ENCODE measurements around the gene CLEC1A. TPM values are rescaled to one million over a fixed set of nuclear protein-coding genes. Genes with fewer than 3 reads are reported as not detected.

Gene CLEC1A
- total RNA-seq, 1 experiment from 2014 or later: 0.41 TPM

- no peak overlapping the region for H3K4me3 ChIP-seq (ENCODE audit: low read depth in 2 of 2, low read length in 2 of 2)
- ATAC-seq (no peak), DNase-seq (ENCODE audit: low read depth, low spot score) (no peak)
- no peaks in the 10 kb centered on the region for H3K9me3 ChIP-seq (ENCODE audit: control insufficient read depth, insufficient read depth, low read depth, low read length)
- intact Hi-C loops (cut with micrococcal nuclease; ENCODE audit: unreplicated experiment) (no loop called here), in situ Hi-C loops (cut with HindIII; ENCODE audit: low pct_unique_long_range_greater_than_20kb, low sequenced_read_pairs) (no loop called here)
- no TSS peak for BruUV-seq (replicated peaks)
- no peak overlapping the region for H3K27ac ChIP-seq (ENCODE audit: low read length)
- TF ChIP-seq SIN3A (IDR thresholded peaks at IDR 0.05; ENCODE audit: borderline replicate concordance, insufficient read depth, low read depth, low read length) (no peak), TCF7L2 (IDR thresholded peaks at IDR 0.05; ENCODE audit: low read depth, low read length) (no peak), POLR2AphosphoS5 (IDR thresholded peaks at IDR 0.05; ENCODE audit: low read depth, low read length) (no peak), REST (IDR thresholded peaks at IDR 0.05; ENCODE audit: insufficient read depth in 1 of 2, low read depth in 2 of 2, low read length in 1 of 2) (no peak)
- TF ChIP-seq, protein P1, sequence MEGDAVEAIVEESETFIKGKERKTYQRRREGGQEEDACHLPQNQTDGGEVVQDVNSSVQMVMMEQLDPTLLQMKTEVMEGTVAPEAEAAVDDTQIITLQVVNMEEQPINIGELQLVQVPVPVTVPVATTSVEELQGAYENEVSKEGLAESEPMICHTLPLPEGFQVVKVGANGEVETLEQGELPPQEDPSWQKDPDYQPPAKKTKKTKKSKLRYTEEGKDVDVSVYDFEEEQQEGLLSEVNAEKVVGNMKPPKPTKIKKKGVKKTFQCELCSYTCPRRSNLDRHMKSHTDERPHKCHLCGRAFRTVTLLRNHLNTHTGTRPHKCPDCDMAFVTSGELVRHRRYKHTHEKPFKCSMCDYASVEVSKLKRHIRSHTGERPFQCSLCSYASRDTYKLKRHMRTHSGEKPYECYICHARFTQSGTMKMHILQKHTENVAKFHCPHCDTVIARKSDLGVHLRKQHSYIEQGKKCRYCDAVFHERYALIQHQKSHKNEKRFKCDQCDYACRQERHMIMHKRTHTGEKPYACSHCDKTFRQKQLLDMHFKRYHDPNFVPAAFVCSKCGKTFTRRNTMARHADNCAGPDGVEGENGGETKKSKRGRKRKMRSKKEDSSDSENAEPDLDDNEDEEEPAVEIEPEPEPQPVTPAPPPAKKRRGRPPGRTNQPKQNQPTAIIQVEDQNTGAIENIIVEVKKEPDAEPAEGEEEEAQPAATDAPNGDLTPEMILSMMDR (IDR thresholded peaks at IDR 0.05): no peak
- ChIA-PET POLR2A (no interaction called here), CTCF (no interaction called here)
- H3K27me3 ChIP-seq (ENCODE audit: control insufficient read depth, insufficient read depth, low read length): no peaks in the 10 kb centered on the region
- no peaks in the 10 kb centered on the region for H3K36me3 ChIP-seq (ENCODE audit: control insufficient read depth, insufficient read depth, low read length)
- no peaks in the 10 kb centered on the region for H3K4me1 ChIP-seq (ENCODE audit: control insufficient read depth, insufficient read depth, low read length)
Observed at GRCh38 chr12:10070380-10070779, 28.4 kb downstream of the CLEC1A start.

- no peaks in the 10 kb centered on the region for H3K4me1 ChIP-seq (ENCODE audit: control insufficient read depth, insufficient read depth, low read length)
- intact Hi-C loops (cut with micrococcal nuclease; ENCODE audit: unreplicated experiment) (no loop called here), in situ Hi-C loops (cut with HindIII; ENCODE audit: low pct_unique_long_range_greater_than_20kb, low sequenced_read_pairs) (no loop called here)
- H3K9me3 ChIP-seq (ENCODE audit: control insufficient read depth, insufficient read depth, low read depth, low read length): no peaks in the 10 kb centered on the region
- no peaks in the 10 kb centered on the region for H3K27me3 ChIP-seq (ENCODE audit: control insufficient read depth, insufficient read depth, low read length)
- no peak overlapping the region for H3K4me3 ChIP-seq (ENCODE audit: low read depth in 2 of 2, low read length in 2 of 2)
- POLR2A ChIA-PET: no interaction called here
- DNase-seq (ENCODE audit: low read depth, low spot score) (no peak), ATAC-seq (no peak)
- TF ChIP-seq, protein P1 (IDR thresholded peaks at IDR 0.05): no peak
- no peak for TF ChIP-seq POLR2AphosphoS5 (IDR thresholded peaks at IDR 0.05; ENCODE audit: low read depth, low read length)
- TF ChIP-seq TCF7L2 (IDR thresholded peaks at IDR 0.05; ENCODE audit: low read depth, low read length): no peak
- no peak for TF ChIP-seq SIN3A (IDR thresholded peaks at IDR 0.05; ENCODE audit: borderline replicate concordance, insufficient read depth, low read depth, low read length)
- no peak for TF ChIP-seq REST (IDR thresholded peaks at IDR 0.05; ENCODE audit: insufficient read depth in 1 of 2, low read depth in 2 of 2, low read length in 1 of 2)
- BruUV-seq (replicated peaks): no TSS peak
- CTCF ChIA-PET: no interaction called here
- H3K27ac ChIP-seq (ENCODE audit: low read length): no peak overlapping the region
- no peaks in the 10 kb centered on the region for H3K36me3 ChIP-seq (ENCODE audit: control insufficient read depth, insufficient read depth, low read length)
Observed at GRCh38 chr12:10069976-10070375, 28.8 kb downstream of the CLEC1A start.
